Activated B cell treated with CpG ODN at 0.5 μM for 24 hours (primary cell): ENCODE data around the gene MAGEA2. TPM values are rescaled to one million over a fixed set of nuclear protein-coding genes. Genes with fewer than 3 reads are reported as not detected.
"Not testable (repeated sequence)": the region's sequence is repeated elsewhere in the genome, so short reads cannot be mapped to it uniquely, and the experiment has no call there.

Experiments used
- ATAC-seq: fragments of 200-7000 bp; cut with Tn5 transposase; one replicate; pipeline ENCODE4 v1.10.0; 2021; ENCODE audit warnings: low read depth, mild to moderate bottlenecking, moderate library complexity
- CTCF ChIA-PET: fragments of 350-600 bp; sonication (Branson Sonifier 250); formaldehyde crosslinking; loops from one replicate; lab custom pipeline; 2021; ENCODE audit warnings: antibody characterized with exemption; lab: Charles Lee
- POLR2A ChIA-PET: fragments of 350-600 bp; sonication (Branson Sonifier 250); formaldehyde crosslinking; loops from one replicate; lab custom pipeline; 2021; ENCODE audit warnings: antibody characterized with exemption; lab: Charles Lee
- DNase-seq: peaks from one replicate; pipeline ENCODE4 v3.0.0; 2022
- H3K27ac Mint-ChIP-seq: one replicate; pipeline ENCODE4 v1.8.0; 2020; ENCODE audit warnings: mixed read lengths
- H3K27me3 Mint-ChIP-seq: one replicate; pipeline ENCODE4 v1.8.0; 2021; ENCODE audit warnings: mixed read lengths
- H3K36me3 Mint-ChIP-seq: one replicate; pipeline ENCODE4 v1.8.0; 2021; ENCODE audit warnings: low read depth, mixed read lengths
- H3K4me1 Mint-ChIP-seq: one replicate; pipeline ENCODE4 v1.8.0; 2021; ENCODE audit warnings: mixed read lengths
- H3K4me3 Mint-ChIP-seq: one replicate; pipeline ENCODE4 v1.8.0; 2020; ENCODE audit warnings: mild to moderate bottlenecking, mixed read lengths
- H3K9me3 Mint-ChIP-seq: one replicate; pipeline ENCODE4 v1.8.0; 2020; ENCODE audit warnings: mixed read lengths
- CTCF ChIP-seq: fragments of 200-600 bp; IDR thresholded peaks from one replicate; pipeline ENCODE4 v1.8.0; 2022; ENCODE audit warnings: antibody characterized with exemption, mild to moderate bottlenecking
- intact Hi-C: fragments of 100-400 bp; cut with micrococcal nuclease; formaldehyde crosslinking; loops from one replicate; pipeline ENCODE4 v1.15.1; 2024
- total RNA-seq: library from RNA; stranded (reverse); gene quantifications from 2 replicates; pipeline ENCODE4 v1.2.3, GENCODE V29; 2022

Gene MAGEA2
- total RNA-seq, 1 donor from 2014 or later: not detected

GRCh38 chrX:152738560-152738959 lies 15.1 kb downstream of the MAGEA2 start:
- H3K4me3 Mint-ChIP-seq: no peak overlapping the region

GRCh38 chrX:152736528-152736927 lies 17.1 kb downstream of the MAGEA2 start:
- H3K27me3 Mint-ChIP-seq: not testable (repeated sequence)

More at GRCh38 chrX:152738560-152738959, 15.1 kb downstream of the MAGEA2 start:
- no peak for TF ChIP-seq CTCF
- no peak overlapping the region for H3K27ac Mint-ChIP-seq
- intact Hi-C loops: no loop called here
- ChIA-PET POLR2A (no interaction called here), CTCF (no interaction called here)
- ATAC-seq: no peak
- no peaks in the 10 kb centered on the region for H3K4me1 Mint-ChIP-seq
- H3K9me3 Mint-ChIP-seq: no peaks in the 10 kb centered on the region
- H3K36me3 Mint-ChIP-seq: no peaks in the 10 kb centered on the region
- no peaks in the 10 kb centered on the region for H3K27me3 Mint-ChIP-seq
- no peak for DNase-seq

GRCh38 chrX:152735860-152736511 lies 17.7 kb downstream of the MAGEA2 start:
- H3K27me3 Mint-ChIP-seq: no peaks in the 10 kb centered on the region
- intact Hi-C loops: no loop called here
- no peaks in the 10 kb centered on the region for H3K4me1 Mint-ChIP-seq

More at GRCh38 chrX:152736528-152736927, 17.1 kb downstream of the MAGEA2 start:
- DNase-seq, POLR2A ChIA-PET, H3K4me1 Mint-ChIP-seq, intact Hi-C loops, CTCF ChIA-PET, H3K36me3 Mint-ChIP-seq, H3K9me3 Mint-ChIP-seq, H3K4me3 Mint-ChIP-seq, ATAC-seq, H3K27ac Mint-ChIP-seq: not testable (repeated sequence)

GRCh38 chrX:152735101-152735500 lies 18.5 kb downstream of the MAGEA2 start:
- intact Hi-C loops: no loop called here
- Mint-ChIP-seq H3K4me3 (no peak overlapping the region), H3K36me3 (no peaks in the 10 kb centered on the region), H3K4me1 (no peaks in the 10 kb centered on the region), H3K27me3 (no peaks in the 10 kb centered on the region), H3K27ac (no peak overlapping the region), H3K9me3 (no peaks in the 10 kb centered on the region)
- POLR2A ChIA-PET: no interaction called here
- no peak for DNase-seq
- no peak for TF ChIP-seq CTCF
- ATAC-seq: no peak
- CTCF ChIA-PET: no interaction called here

More at GRCh38 chrX:152735860-152736511, 17.7 kb downstream of the MAGEA2 start:
- ChIA-PET CTCF (no interaction called here), POLR2A (no interaction called here)
- H3K27ac Mint-ChIP-seq: no peak overlapping the region
- ATAC-seq (no peak), DNase-seq (no peak)
- no peak overlapping the region for H3K4me3 Mint-ChIP-seq
- H3K36me3 Mint-ChIP-seq: no peaks in the 10 kb centered on the region
- no peaks in the 10 kb centered on the region for H3K9me3 Mint-ChIP-seq
- no peak for TF ChIP-seq CTCF

- DNase-seq, H3K27ac Mint-ChIP-seq, H3K4me3 Mint-ChIP-seq, POLR2A ChIA-PET, CTCF ChIA-PET, H3K9me3 Mint-ChIP-seq, H3K4me1 Mint-ChIP-seq, H3K27me3 Mint-ChIP-seq, ATAC-seq, intact Hi-C loops, H3K36me3 Mint-ChIP-seq: not testable (repeated sequence)
These were observed 19.3 kb downstream of the MAGEA2 start for GRCh38 chrX:152734143-152734858.

GRCh38 chrX:152733261-152733975 lies 20.2 kb downstream of the MAGEA2 start, which contains the start of the genes CSAG1 and MAGEA12:
TSS of gene CSAG1 (minus strand) at chrX:152733721. CDS start at chrX:152732460, 1,261 bp downstream.
TSS of gene MAGEA12 (plus strand) at chrX:152733757. CDS start at chrX:152736162, 2,405 bp downstream.
- ChIA-PET POLR2A (no interaction called here), CTCF (no interaction called here)
- Mint-ChIP-seq H3K27ac (no peak within 1 kb of the TSS), H3K4me1 (no peaks in the 10 kb centered on the region), H3K36me3 (no peaks in the 10 kb centered on the region), H3K27me3 (no peaks in the 10 kb centered on the region), H3K4me3 (no peak within 1 kb of the TSS), H3K9me3 (no peaks in the 10 kb centered on the region)
- intact Hi-C loops: no loop called here
- TF ChIP-seq CTCF: no peak
- ATAC-seq: no peak
- DNase-seq: no peak
